Embryonic facial prominence (tissue), 1 donor: Measurements from ENCODE around the gene SNAP23.
"Not testable (repeated sequence)": the region's sequence is repeated elsewhere in the genome, so short reads cannot be mapped to it uniquely, and the experiment has no call there.

ENCODE experiments used
- DNase-seq: peaks from one replicate; pipeline ENCODE4 v3.0.0-alpha.2; 2016; ENCODE audit errors: extremely low spot score

Gene SNAP23

DNA sequence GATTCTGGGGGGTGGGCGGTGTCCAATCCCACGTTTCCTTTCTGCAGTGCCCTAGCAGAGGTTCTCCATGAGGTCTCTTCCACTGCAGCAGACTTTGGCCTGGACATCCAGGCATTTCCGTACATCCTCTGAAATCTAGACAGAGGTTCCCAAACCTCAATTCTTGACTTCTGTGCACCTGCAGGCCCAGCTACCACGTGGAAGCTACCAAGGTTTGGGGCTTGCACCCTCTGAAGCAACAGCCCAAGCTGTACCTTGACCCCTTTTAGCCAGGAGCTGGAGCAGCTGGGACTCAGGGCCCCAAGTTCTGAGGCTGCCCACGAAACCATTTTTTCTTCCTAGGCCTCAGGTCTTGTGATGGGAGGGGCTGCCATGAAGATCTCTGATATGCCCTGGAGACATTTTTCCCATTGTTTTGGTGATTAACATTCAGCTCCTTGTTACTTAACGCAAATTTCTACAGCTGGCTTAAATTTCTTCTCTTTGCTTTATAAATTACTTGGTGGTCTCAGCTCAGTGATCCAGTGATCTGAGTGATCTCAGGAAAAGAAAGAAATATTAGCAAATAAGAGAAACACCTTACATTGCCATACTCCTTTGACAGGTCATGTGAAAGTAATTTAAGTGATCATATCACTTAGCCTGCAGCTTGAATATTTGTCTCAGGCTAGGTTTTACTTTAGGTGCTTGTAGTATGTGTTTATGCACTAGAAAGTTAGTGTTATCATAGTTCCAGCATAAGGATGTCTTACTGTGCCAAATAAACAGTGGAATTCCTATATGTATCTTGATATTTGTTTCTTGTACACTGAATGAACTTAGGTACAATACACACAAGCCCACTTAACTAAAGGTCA is 3.0 kb downstream of the SNAP23 start:
- DNase-seq, result no peak

GRCh38 chr15:42499858-42500609 is 4.6 kb downstream of the SNAP23 start:
- DNase-seq, result no peak

DNA sequence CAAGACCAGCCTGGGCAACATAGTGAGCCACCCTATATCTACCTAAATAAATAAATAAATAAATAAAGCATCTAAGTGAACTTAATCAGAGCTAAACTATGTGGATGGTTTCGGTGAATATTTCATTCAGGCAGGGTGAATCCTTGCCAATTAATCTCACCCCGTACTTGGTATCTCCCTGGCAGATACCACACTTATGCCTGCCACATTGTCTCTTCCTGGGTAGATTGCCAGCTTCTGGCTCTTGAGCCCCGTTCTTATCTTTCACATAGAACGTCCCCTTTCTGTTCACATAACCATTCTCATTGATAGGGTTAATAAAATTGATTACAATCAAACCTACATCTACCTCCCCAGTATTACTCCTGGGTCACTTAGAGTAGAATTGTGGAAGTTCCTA is 7.0 kb downstream of the SNAP23 start:
- no peak for DNase-seq

- DNase-seq, result no peak
These were observed 8.4 kb downstream of the SNAP23 start for GRCh38 chr15:42503825-42504224.

GRCh38 chr15:42504631-42505030 is 9.2 kb downstream of the SNAP23 start:
- no peak for DNase-seq

- DNase-seq, result no peak
These were observed 12.1 kb downstream of the SNAP23 start for GRCh38 chr15:42507514-42507913.

- DNase-seq, result no peak
These were observed 12.8 kb downstream of the SNAP23 start for GRCh38 chr15:42508263-42508690.

- DNase-seq, result no peak
These were observed 15.0 kb downstream of the SNAP23 start for GRCh38 chr15:42510258-42511006.

GRCh38 chr15:42511007-42511391 is 15.6 kb downstream of the SNAP23 start:
- DNase-seq, result no peak

GRCh38 chr15:42523331-42523730 is 27.9 kb downstream of the SNAP23 start:
- no peak for DNase-seq

GRCh38 chr15:42528970-42529369 is 33.5 kb downstream of the SNAP23 start:
- no peak for DNase-seq

DNA sequence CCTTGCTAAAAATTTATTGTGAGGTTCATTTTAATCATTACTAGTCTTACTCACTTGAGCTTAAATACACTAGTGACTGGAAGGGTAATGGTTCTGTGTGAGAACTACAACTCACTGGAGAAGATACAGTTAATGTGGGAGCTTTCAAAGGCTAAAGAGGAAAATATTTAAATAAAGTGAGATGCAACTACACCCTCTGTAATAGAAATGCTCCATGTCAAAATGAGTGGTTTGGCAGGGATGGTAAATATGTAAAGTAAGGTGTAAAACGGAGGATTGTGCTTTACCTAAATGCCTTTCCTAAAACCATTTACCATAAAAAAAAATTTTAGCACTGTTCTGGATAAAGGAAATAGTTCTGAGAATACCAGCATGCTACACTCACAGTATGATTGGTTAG is 37.8 kb downstream of the SNAP23 start:
- no peak for DNase-seq

DNA sequence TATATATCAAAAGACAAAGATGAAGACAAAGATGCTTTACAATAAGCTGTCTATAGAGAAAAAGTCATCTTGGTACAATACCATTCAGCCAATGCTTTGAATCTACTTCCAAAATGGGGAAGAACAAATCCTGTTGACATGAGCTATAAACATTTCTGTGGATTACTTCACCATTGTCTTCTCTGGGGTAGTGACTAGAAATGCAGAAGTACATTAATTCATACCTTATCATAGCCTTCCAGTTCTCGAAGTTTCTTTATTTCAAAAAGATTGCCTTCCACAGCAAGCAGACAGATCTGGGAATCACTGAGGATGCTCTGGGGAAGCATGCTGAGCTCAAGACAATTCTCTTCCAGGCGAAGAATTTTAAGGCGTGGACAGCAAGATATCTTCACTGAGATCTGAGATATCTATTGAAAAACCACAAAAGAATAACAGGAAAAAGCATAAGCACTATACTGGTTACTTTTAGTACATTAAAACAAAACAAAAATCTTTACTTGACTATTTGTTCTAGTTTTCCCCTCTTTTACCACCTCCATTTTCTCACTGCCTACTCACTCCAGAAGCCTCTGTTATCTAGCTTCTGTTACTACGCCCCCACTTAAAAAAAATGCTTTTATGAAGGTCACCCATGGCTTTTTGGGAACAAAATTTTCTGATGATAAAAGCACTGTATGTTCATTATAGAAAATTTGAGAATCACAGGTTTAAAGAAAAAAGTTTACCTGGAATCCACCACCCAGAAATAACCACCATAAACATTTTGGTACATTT is 49.6 kb downstream of the SNAP23 start:
- DNase-seq, result no peak

- no peak for DNase-seq
These were observed 52.4 kb downstream of the SNAP23 start for GRCh38 chr15:42547918-42548248.

DNA sequence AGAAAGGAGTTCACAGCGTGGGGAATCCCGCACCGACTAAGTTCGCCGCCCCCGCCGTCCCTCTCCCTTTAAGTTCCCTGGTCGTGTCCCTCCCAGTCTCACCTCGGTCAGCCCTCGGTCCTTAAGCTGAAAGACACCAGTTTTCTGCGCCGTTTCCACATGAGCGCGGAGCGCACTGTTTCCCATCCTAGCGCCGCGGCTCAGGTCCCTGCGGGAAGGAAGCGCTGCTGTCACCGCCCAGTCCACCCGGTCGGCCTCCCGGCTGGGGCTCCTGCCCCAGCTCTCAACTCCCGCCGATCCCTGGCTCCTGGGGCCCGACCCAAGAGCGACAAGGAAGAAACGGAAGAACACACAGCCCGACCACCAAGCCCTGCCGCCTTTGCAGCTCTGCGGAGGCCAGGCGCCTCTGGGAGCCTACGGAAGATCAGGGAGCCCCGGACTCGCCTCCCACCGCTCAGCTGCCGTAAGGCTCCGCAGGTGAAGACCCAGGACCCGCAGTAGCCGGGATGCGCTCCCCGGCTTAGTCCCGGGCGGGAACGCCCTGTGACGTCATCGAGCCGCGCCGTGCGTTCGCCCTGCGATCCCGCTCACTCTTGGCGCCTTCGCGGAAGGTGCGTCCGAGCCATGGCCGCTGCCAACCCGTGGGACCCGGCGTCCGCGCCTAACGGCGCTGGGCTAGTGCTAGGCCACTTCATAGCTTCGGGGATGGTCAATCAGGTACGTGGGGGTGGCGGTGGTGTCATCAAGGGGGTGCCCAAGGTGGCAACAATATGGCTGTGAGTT is 53.0 kb downstream of the SNAP23 start, which contains the start of the genes HAUS2 and LRRC57:
Gene HAUS2 (plus strand): TSS at position 590 of the 783 bp plus-strand sequence. CDS start 35 bp downstream, at position 625.
Gene LRRC57 (minus strand): TSS at position 545 of the 783 bp plus-strand sequence. CDS start 359 bp downstream, at position 186.
- DNase-seq, result peak; percentile 58

DNA sequence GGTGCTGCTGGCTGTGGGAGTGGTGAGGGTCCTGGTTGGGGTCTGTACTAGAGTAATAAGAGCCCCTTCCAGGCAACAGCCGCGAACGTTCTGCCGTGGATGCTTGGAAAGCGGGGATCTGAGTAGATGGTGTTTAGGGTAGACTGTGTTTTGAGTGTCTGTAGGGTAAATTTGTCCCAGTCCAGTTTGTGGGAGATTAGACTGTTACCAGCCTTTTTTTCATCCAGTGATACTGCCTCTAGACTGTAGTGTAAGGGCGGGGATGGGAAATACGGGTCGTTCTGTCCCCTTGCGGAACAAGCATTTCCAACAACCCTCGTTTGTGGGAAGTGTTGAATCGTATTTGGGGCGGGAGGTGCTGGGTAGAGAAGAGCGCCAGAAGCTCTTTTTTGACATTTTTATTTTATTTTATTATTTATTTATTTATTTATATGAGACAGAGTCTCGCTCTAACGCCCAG is 53.6 kb downstream of the SNAP23 start:
- peak; percentile 7 for DNase-seq

DNA sequence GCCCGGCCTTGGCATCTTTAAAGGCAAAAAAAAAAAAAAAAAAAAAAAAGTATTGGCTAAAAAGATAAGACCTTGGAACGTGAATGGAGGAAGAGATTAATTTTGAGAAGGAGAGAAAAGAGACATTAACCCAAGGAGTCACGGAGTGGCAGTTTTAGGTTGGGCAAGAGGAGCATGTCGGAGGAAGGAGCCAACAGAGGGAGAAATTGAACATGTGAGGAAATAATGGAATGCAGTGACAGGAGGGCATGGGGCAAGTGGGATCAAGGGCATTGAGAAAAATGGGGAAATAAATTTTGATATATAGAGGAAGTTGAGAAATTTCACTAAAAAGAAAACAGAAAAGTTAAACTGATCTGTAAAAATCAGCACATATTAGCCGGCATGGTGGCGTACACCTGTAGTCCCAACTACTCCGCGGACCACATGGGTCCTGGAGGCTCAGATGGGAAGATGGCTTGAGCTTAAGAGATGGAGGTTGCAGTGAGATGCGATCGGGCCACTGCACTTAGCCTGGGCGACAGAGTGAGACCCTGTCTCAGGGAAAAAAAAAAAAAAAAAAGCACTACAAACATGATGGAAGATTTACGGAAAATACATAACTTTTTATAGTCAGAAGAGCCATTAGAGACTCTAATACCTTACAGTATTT is 54.4 kb downstream of the SNAP23 start:
- DNase-seq, result no peak

DNA sequence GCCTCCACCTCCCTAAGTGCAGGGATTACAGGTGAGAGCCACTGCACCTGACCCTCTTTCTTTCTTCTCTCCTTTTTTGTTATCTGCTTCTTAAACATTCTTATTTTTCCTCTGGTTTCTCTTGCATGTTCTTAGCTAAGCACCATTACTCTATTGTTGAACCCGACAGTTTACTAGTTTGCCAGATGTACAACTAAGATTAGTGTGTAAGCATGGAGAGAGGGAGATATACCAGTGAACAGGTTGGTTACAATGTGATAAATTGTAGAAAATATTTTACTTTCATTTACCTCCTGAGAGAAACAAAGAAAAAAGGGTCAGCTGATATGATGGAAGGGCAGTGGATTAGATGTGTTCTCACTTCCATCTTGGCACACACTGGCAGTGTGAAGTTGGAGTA is 58.1 kb downstream of the SNAP23 start:
- no peak for DNase-seq

GRCh38 chr15:42556550-42557207 is 61.2 kb downstream of the SNAP23 start:
- not testable (repeated sequence) for DNase-seq
